Neural progenitor cell (in vitro differentiated cells): ENCODE measurements around the gene CHMP4A. TPM values are rescaled to one million over a fixed set of nuclear protein-coding genes. Genes with fewer than 3 reads are reported as not detected.

Experiments used
- DNase-seq: peaks from one replicate; pipeline ENCODE4 v3.0.0-alpha.2; 2016; ENCODE audit warnings: low spot score
- H2AFZ ChIP-seq: fragments of 200-600 bp; sonication (generic); replicated peaks from 2 replicates; pipeline ENCODE4 v1.6.1; 2016; ENCODE audit warnings: antibody characterized with exemption
- H3F3A ChIP-seq: fragments of 200-600 bp; sonication (generic); 2 replicates; pipeline ENCODE4 v1.6.1; 2016; ENCODE audit warnings: antibody characterized with exemption, low read depth
- H3K27ac ChIP-seq: fragments of 200-600 bp; sonication (generic); 2 replicates; pipeline ENCODE4 v1.5.1; 2016; ENCODE audit warnings: mild to moderate bottlenecking
- H3K27me3 ChIP-seq: fragments of 200-600 bp; sonication (generic); 2 replicates; pipeline ENCODE4 v1.6.1; 2016; ENCODE audit warnings: mild to moderate bottlenecking, moderate library complexity
- H3K36me3 ChIP-seq: fragments of 200-600 bp; sonication (generic); 2 replicates; pipeline ENCODE4 v1.5.1; 2016
- H3K4me1 ChIP-seq: fragments of 200-600 bp; sonication (generic); 2 replicates; pipeline ENCODE4 v1.6.1; 2016; ENCODE audit warnings: mixed run types
- H3K4me2 ChIP-seq: fragments of 200-600 bp; sonication (generic); 2 replicates; pipeline ENCODE4 v1.6.1; 2016
- H3K4me3 ChIP-seq: fragments of 200-600 bp; sonication (generic); 2 replicates; pipeline ENCODE4 v1.5.1; 2016
- H3K79me2 ChIP-seq: fragments of 200-600 bp; sonication (generic); 2 replicates; pipeline ENCODE4 v1.6.1; 2016; ENCODE audit warnings: low read depth
- H3K9ac ChIP-seq: fragments of 200-600 bp; sonication (generic); 2 replicates; pipeline ENCODE4 v1.6.1; 2016
- H3K9me3 ChIP-seq: fragments of 200-600 bp; sonication (generic); 2 replicates; pipeline ENCODE4 v1.5.1; 2016; ENCODE audit warnings: low read depth
- H4K20me1 ChIP-seq: fragments of 200-600 bp; sonication (generic); 2 replicates; pipeline ENCODE4 v1.6.1; 2016; ENCODE audit warnings: low read depth
- H3K27ac Mint-ChIP-seq: 3 replicates; pipeline ENCODE4 v1.8.0; 2021; ENCODE audit warnings: mixed read lengths
- H3K27me3 Mint-ChIP-seq: 2 replicates; pipeline ENCODE4 v1.8.0; 2022; ENCODE audit warnings: low read depth, mild to moderate bottlenecking, inconsistent platforms, moderate library complexity, mixed read lengths; ENCODE audit not compliant: insufficient read depth
- H3K36me3 Mint-ChIP-seq: 3 replicates; pipeline ENCODE4 v1.8.0; 2021; ENCODE audit warnings: mixed read lengths
- H3K4me1 Mint-ChIP-seq: 3 replicates; pipeline ENCODE4 v1.8.0; 2021; ENCODE audit warnings: mixed read lengths
- H3K4me3 Mint-ChIP-seq: 3 replicates; pipeline ENCODE4 v1.8.0; 2021; ENCODE audit warnings: mild to moderate bottlenecking, moderate library complexity, mixed read lengths
- H3K9me3 Mint-ChIP-seq: 3 replicates; pipeline ENCODE4 v1.8.0; 2020; ENCODE audit warnings: mixed read lengths
- EZH2 ChIP-seq: fragments of 200-600 bp; sonication (generic); IDR thresholded peaks from 2 replicates; pipeline ENCODE4 v1.6.1; 2017; ENCODE audit warnings: antibody characterized with exemption, mild to moderate bottlenecking, moderate library complexity
- EZH2phosphoT487 ChIP-seq: fragments of 200-600 bp; sonication (generic); IDR thresholded peaks from 2 replicates; pipeline ENCODE4 v1.6.1; 2017; ENCODE audit warnings: antibody characterized with exemption
- total RNA-seq: library from RNA; depleted of rRNA; stranded (reverse); fragments of >200 nt; gene quantifications from 2 replicates; pipeline ENCODE4 v1.2.3, GENCODE V29; 2015; ENCODE audit warnings: low replicate concordance
- TF ChIP-seq, protein P1 (sequence below): fragments of 200-600 bp; sonication (generic); IDR thresholded peaks from 2 replicates; pipeline ENCODE4 v1.5.1; 2017; ENCODE audit warnings: antibody characterized with exemption, mild to moderate bottlenecking

The CHMP4A gene
- total RNA-seq, 1 donor from 2014 or later: 35.3 TPM

DNA sequence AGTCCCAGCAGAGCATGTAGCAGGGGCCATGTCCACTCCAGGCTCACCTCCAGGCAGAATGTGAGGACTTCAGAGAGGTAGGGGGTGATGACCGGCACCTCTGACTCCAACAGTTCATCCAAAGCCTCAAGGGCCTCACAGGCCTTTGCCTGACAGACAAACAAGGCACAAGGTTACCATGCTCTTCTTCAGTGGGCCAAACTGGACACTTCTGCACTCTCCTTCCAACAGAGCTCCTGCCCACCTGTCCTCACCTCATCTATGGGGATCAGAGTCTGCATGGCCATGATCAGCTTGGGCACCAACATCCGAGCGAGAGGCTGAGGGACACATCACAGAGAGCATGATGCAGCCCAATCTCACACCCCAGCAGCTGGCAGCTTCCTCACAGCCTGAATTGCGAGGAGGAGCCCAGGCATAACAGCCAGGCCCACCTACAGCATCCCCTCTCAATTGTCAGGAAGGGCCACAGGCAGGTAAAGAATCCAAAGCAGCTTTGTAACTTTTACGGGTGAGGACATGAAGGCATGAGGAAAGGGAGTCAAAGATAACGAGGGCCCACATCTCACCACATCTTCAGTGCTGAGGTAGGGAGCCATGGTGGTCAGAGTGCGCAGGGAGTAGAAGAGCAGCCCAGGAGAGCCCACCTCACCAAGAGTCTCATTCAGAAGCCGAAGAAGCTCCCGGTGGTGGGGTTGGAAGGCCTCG lies 26.3 kb downstream of the CHMP4A start:
- Mint-ChIP-seq H3K27me3 (peaks cover 3% of the 10 kb centered on the region), H3K4me3 (peak overlapping the region; percentile 88), H3K36me3 (peaks cover 23% of the 10 kb centered on the region), H3K9me3 (no peaks in the 10 kb centered on the region), H3K4me1 (peaks cover 19% of the 10 kb centered on the region), H3K27ac (no peak overlapping the region)
- Histone ChIP-seq H3K27me3 (no peaks in the 10 kb centered on the region), H3F3A (peaks cover 19% of the 10 kb centered on the region), H3K79me2 (peaks cover 15% of the 10 kb centered on the region), H4K20me1 (peaks cover 12% of the 10 kb centered on the region), H3K36me3 (no peaks in the 10 kb centered on the region), H3K9me3 (no peaks in the 10 kb centered on the region), H3K27ac (no peak overlapping the region), H3K9ac (no peak overlapping the region), H3K4me2 (no peak overlapping the region), H2AFZ (no peak overlapping the region), H3K4me3 (no peak overlapping the region), H3K4me1 (peaks cover 6% of the 10 kb centered on the region)
- TF ChIP-seq EZH2phosphoT487 (no peak), EZH2 (no peak)
- TF ChIP-seq, protein P1, sequence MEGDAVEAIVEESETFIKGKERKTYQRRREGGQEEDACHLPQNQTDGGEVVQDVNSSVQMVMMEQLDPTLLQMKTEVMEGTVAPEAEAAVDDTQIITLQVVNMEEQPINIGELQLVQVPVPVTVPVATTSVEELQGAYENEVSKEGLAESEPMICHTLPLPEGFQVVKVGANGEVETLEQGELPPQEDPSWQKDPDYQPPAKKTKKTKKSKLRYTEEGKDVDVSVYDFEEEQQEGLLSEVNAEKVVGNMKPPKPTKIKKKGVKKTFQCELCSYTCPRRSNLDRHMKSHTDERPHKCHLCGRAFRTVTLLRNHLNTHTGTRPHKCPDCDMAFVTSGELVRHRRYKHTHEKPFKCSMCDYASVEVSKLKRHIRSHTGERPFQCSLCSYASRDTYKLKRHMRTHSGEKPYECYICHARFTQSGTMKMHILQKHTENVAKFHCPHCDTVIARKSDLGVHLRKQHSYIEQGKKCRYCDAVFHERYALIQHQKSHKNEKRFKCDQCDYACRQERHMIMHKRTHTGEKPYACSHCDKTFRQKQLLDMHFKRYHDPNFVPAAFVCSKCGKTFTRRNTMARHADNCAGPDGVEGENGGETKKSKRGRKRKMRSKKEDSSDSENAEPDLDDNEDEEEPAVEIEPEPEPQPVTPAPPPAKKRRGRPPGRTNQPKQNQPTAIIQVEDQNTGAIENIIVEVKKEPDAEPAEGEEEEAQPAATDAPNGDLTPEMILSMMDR: no peak
- DNase-seq: no peak

DNA sequence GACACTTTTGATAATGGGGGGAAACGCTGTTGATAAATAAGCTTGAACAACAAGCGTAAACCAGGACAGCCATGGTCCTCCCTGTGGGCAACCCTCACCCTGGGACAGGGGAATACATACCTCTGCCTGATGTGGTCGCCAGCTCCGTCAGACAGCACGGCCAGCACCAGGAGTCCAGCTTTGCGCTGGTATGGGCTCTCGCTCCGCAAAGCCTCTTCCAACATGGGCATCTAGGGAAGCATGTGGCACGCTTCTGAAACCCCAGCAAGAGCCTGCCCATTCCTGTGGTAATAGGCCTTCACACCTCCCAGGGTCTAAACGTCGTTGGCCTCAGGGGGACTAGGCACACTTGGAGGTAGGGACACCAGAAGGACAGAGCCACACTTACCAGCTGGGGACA lies 27.5 kb downstream of the CHMP4A start:
- H3K79me2 ChIP-seq: peaks cover 15% of the 10 kb centered on the region
- H2AFZ ChIP-seq: no peak overlapping the region
- no peak overlapping the region for H3K27ac Mint-ChIP-seq
- no peak overlapping the region for H3K27ac ChIP-seq
- no peaks in the 10 kb centered on the region for H3K36me3 ChIP-seq
- H3K27me3 Mint-ChIP-seq: peaks cover 3% of the 10 kb centered on the region
- H3K9me3 ChIP-seq: no peaks in the 10 kb centered on the region
- TF ChIP-seq, protein P1: no peak
- no peak for TF ChIP-seq EZH2phosphoT487
- no peak for TF ChIP-seq EZH2
- no peak overlapping the region for H3K9ac ChIP-seq
- H3K4me3 Mint-ChIP-seq: no peak overlapping the region
- no peak overlapping the region for H3K4me2 ChIP-seq
- H3K36me3 Mint-ChIP-seq: peaks cover 19% of the 10 kb centered on the region
- H3K4me1 ChIP-seq: peaks cover 6% of the 10 kb centered on the region
- H3K9me3 Mint-ChIP-seq: no peaks in the 10 kb centered on the region
- H3K4me3 ChIP-seq: no peak overlapping the region
- DNase-seq: no peak
- H3F3A ChIP-seq: peaks cover 22% of the 10 kb centered on the region
- peaks cover 14% of the 10 kb centered on the region for H4K20me1 ChIP-seq
- peaks cover 19% of the 10 kb centered on the region for H3K4me1 Mint-ChIP-seq
- H3K27me3 ChIP-seq: no peaks in the 10 kb centered on the region

DNA sequence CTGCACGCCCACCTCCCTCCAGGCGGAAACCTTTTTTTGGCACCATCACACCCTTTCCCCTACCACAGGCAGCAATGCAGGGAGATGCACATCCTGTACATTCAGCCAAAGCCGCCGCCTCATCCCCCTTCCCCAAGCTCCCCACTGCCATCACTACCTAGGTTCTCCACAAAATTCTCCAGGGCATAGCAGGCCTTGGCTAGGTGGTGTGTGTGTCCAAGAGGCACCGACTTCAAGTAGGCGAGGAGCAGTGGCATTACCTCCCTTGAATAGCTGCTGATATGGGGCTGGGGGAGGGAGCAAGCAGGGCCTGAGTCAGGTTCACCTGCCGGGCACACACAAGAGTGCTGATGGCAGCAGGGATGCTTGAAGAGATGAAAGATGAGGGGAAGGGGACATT lies 28.3 kb downstream of the CHMP4A start:
- no peak overlapping the region for H3K4me3 Mint-ChIP-seq
- Histone ChIP-seq H3K4me3 (no peak overlapping the region), H3K4me1 (peaks cover 6% of the 10 kb centered on the region), H2AFZ (no peak overlapping the region), H3K79me2 (peaks cover 15% of the 10 kb centered on the region), H3K9ac (no peak overlapping the region), H3K4me2 (no peak overlapping the region), H3K27ac (no peak overlapping the region), H3K9me3 (no peaks in the 10 kb centered on the region), H3F3A (peaks cover 22% of the 10 kb centered on the region), H4K20me1 (peaks cover 14% of the 10 kb centered on the region), H3K27me3 (no peaks in the 10 kb centered on the region), H3K36me3 (no peaks in the 10 kb centered on the region)
- H3K27me3 Mint-ChIP-seq: peaks cover 3% of the 10 kb centered on the region
- no peak for DNase-seq
- no peak for TF ChIP-seq EZH2phosphoT487
- TF ChIP-seq, protein P1: no peak
- TF ChIP-seq EZH2: no peak
- peaks cover 19% of the 10 kb centered on the region for H3K36me3 Mint-ChIP-seq
- H3K4me1 Mint-ChIP-seq: peaks cover 18% of the 10 kb centered on the region
- no peak overlapping the region for H3K27ac Mint-ChIP-seq
- no peaks in the 10 kb centered on the region for H3K9me3 Mint-ChIP-seq
